ENCODE data around the gene IPPK.

DNA sequence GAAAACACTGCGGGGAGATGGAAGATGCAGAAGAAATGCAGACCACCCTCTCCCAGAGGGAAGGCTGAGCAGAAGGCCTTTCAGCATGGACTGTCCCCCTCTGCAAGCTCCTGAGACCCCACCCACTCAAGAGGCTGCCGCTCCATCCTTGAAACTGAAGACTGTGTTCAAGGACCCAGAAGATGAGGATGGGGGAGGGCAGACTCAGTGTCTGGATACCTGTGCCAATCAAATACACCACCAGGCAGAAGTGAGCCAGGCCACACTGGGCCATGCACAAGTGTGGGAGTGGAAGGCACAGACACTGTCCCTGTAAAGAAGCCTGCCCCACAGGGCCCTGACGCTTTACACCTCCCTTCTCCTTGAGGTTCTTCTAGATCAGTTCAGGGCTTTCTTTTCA is 40.0 kb upstream of the IPPK start:
- TF ChIP-seq SMC3 (IDR thresholded peaks at IDR 0.05; ENCODE audit: low read depth, low read length) (no peak), RFX5 (IDR thresholded peaks at IDR 0.05; ENCODE audit: low read depth, low read length) (no peak)
